Neural progenitor cell (in vitro differentiated cells): ENCODE results near the gene METTL23. TPM values are rescaled to one million over a fixed set of nuclear protein-coding genes. Genes with fewer than 3 reads are reported as not detected.

Experiments used
- DNase-seq: peaks from one replicate; pipeline ENCODE4 v3.0.0-alpha.2; 2016; ENCODE audit warnings: low spot score
- H2AFZ ChIP-seq: fragments of 200-600 bp; sonication (generic); replicated peaks from 2 replicates; pipeline ENCODE4 v1.6.1; 2016; ENCODE audit warnings: antibody characterized with exemption
- H3F3A ChIP-seq: fragments of 200-600 bp; sonication (generic); 2 replicates; pipeline ENCODE4 v1.6.1; 2016; ENCODE audit warnings: antibody characterized with exemption, low read depth
- H3K27ac ChIP-seq: fragments of 200-600 bp; sonication (generic); 2 replicates; pipeline ENCODE4 v1.5.1; 2016; ENCODE audit warnings: mild to moderate bottlenecking
- H3K27me3 ChIP-seq: fragments of 200-600 bp; sonication (generic); 2 replicates; pipeline ENCODE4 v1.6.1; 2016; ENCODE audit warnings: mild to moderate bottlenecking, moderate library complexity
- H3K36me3 ChIP-seq: fragments of 200-600 bp; sonication (generic); 2 replicates; pipeline ENCODE4 v1.5.1; 2016
- H3K4me1 ChIP-seq: fragments of 200-600 bp; sonication (generic); 2 replicates; pipeline ENCODE4 v1.6.1; 2016; ENCODE audit warnings: mixed run types
- H3K4me2 ChIP-seq: fragments of 200-600 bp; sonication (generic); 2 replicates; pipeline ENCODE4 v1.6.1; 2016
- H3K4me3 ChIP-seq: fragments of 200-600 bp; sonication (generic); 2 replicates; pipeline ENCODE4 v1.5.1; 2016
- H3K79me2 ChIP-seq: fragments of 200-600 bp; sonication (generic); 2 replicates; pipeline ENCODE4 v1.6.1; 2016; ENCODE audit warnings: low read depth
- H3K9ac ChIP-seq: fragments of 200-600 bp; sonication (generic); 2 replicates; pipeline ENCODE4 v1.6.1; 2016
- H3K9me3 ChIP-seq: fragments of 200-600 bp; sonication (generic); 2 replicates; pipeline ENCODE4 v1.5.1; 2016; ENCODE audit warnings: low read depth
- H4K20me1 ChIP-seq: fragments of 200-600 bp; sonication (generic); 2 replicates; pipeline ENCODE4 v1.6.1; 2016; ENCODE audit warnings: low read depth
- H3K27ac Mint-ChIP-seq: 3 replicates; pipeline ENCODE4 v1.8.0; 2021; ENCODE audit warnings: mixed read lengths
- H3K27me3 Mint-ChIP-seq: 2 replicates; pipeline ENCODE4 v1.8.0; 2022; ENCODE audit warnings: low read depth, mild to moderate bottlenecking, inconsistent platforms, moderate library complexity, mixed read lengths; ENCODE audit not compliant: insufficient read depth
- H3K36me3 Mint-ChIP-seq: 3 replicates; pipeline ENCODE4 v1.8.0; 2021; ENCODE audit warnings: mixed read lengths
- H3K4me1 Mint-ChIP-seq: 3 replicates; pipeline ENCODE4 v1.8.0; 2021; ENCODE audit warnings: mixed read lengths
- H3K4me3 Mint-ChIP-seq: 3 replicates; pipeline ENCODE4 v1.8.0; 2021; ENCODE audit warnings: mild to moderate bottlenecking, moderate library complexity, mixed read lengths
- H3K9me3 Mint-ChIP-seq: 3 replicates; pipeline ENCODE4 v1.8.0; 2020; ENCODE audit warnings: mixed read lengths
- CTCF ChIP-seq: fragments of 200-600 bp; sonication (generic); IDR thresholded peaks from 2 replicates; pipeline ENCODE4 v1.5.1; 2017; ENCODE audit warnings: antibody characterized with exemption, mild to moderate bottlenecking
- EZH2 ChIP-seq: fragments of 200-600 bp; sonication (generic); IDR thresholded peaks from 2 replicates; pipeline ENCODE4 v1.6.1; 2017; ENCODE audit warnings: antibody characterized with exemption, mild to moderate bottlenecking, moderate library complexity
- EZH2phosphoT487 ChIP-seq: fragments of 200-600 bp; sonication (generic); IDR thresholded peaks from 2 replicates; pipeline ENCODE4 v1.6.1; 2017; ENCODE audit warnings: antibody characterized with exemption
- microRNA counts: library from miRNA; unstranded; fragments of <30 nt; microRNA quantifications from one replicate; lab custom pipeline; 2016
- microRNA-seq: library from miRNA; unstranded; fragments of <30 nt; microRNA quantifications from one replicate; pipeline ENCODE4, GENCODE V29; 2016
- small RNA-seq: library from RNA; depleted of rRNA; stranded (forward); fragments of <200 nt; gene quantifications from one replicate; pipeline ENCODE3, GENCODE V24; 2015
- total RNA-seq: library from RNA; depleted of rRNA; stranded (reverse); fragments of >200 nt; gene quantifications from 2 replicates; pipeline ENCODE4 v1.2.3, GENCODE V29; 2015; ENCODE audit warnings: low replicate concordance

METTL23 gene
- total RNA-seq, 1 donor from 2014 or later: 38.1 TPM

GRCh38 chr17:76775021-76775600 is 48.5 kb downstream of the METTL23 start:
- no peaks in the 10 kb centered on the region for H3K27me3 ChIP-seq
- no peak overlapping the region for H3K4me2 ChIP-seq
- Mint-ChIP-seq H3K27ac (no peak overlapping the region), H3K9me3 (no peaks in the 10 kb centered on the region), H3K36me3 (peaks cover 29% of the 10 kb centered on the region), H3K27me3 (peaks cover 8% of the 10 kb centered on the region), H3K4me3 (no peak overlapping the region), H3K4me1 (peaks cover 6% of the 10 kb centered on the region)
- no peak overlapping the region for H3K27ac ChIP-seq
- H3K9ac ChIP-seq: no peak overlapping the region
- H3K9me3 ChIP-seq: no peaks in the 10 kb centered on the region
- H3K79me2 ChIP-seq: no peaks in the 10 kb centered on the region
- H4K20me1 ChIP-seq: no peaks in the 10 kb centered on the region
- H3K4me3 ChIP-seq: no peak overlapping the region
- no peaks in the 10 kb centered on the region for H3F3A ChIP-seq
- no peak for TF ChIP-seq EZH2phosphoT487
- TF ChIP-seq EZH2: no peak
- no peak for TF ChIP-seq CTCF
- no peak for DNase-seq
- no peak overlapping the region for H2AFZ ChIP-seq
- H3K4me1 ChIP-seq: no peaks in the 10 kb centered on the region
- no peaks in the 10 kb centered on the region for H3K36me3 ChIP-seq

- Mint-ChIP-seq H3K27ac (no peak overlapping the region), H3K9me3 (no peaks in the 10 kb centered on the region), H3K4me3 (no peak overlapping the region), H3K36me3 (peaks cover 11% of the 10 kb centered on the region), H3K4me1 (peaks cover 3% of the 10 kb centered on the region), H3K27me3 (peaks cover 2% of the 10 kb centered on the region)
- Histone ChIP-seq H2AFZ (no peak overlapping the region), H3F3A (no peaks in the 10 kb centered on the region), H3K4me1 (no peaks in the 10 kb centered on the region), H3K4me3 (no peak overlapping the region), H3K79me2 (no peaks in the 10 kb centered on the region), H3K4me2 (no peak overlapping the region), H3K27me3 (no peaks in the 10 kb centered on the region), H3K36me3 (no peaks in the 10 kb centered on the region), H3K9ac (no peak overlapping the region), H3K27ac (no peak overlapping the region), H3K9me3 (no peaks in the 10 kb centered on the region), H4K20me1 (no peaks in the 10 kb centered on the region)
- TF ChIP-seq EZH2phosphoT487: no peak
- no peak for TF ChIP-seq EZH2
- no peak for TF ChIP-seq CTCF
- no peak for DNase-seq
Observed at GRCh38 chr17:76781056-76781982, 54.7 kb downstream of the METTL23 start.

- DNase-seq: no peak
- Histone ChIP-seq H3K9me3 (no peaks in the 10 kb centered on the region), H4K20me1 (no peaks in the 10 kb centered on the region), H2AFZ (no peak overlapping the region), H3K4me1 (no peaks in the 10 kb centered on the region), H3K27ac (no peak overlapping the region), H3K27me3 (no peaks in the 10 kb centered on the region), H3K9ac (no peak overlapping the region), H3K36me3 (no peaks in the 10 kb centered on the region), H3F3A (no peaks in the 10 kb centered on the region), H3K4me2 (no peak overlapping the region), H3K4me3 (no peak overlapping the region), H3K79me2 (no peaks in the 10 kb centered on the region)
- H3K4me1 Mint-ChIP-seq: peaks cover 8% of the 10 kb centered on the region
- TF ChIP-seq EZH2phosphoT487 (no peak), EZH2 (no peak), CTCF (no peak)
- H3K36me3 Mint-ChIP-seq: peaks cover 11% of the 10 kb centered on the region
- H3K27ac Mint-ChIP-seq: no peak overlapping the region
- no peak overlapping the region for H3K4me3 Mint-ChIP-seq
- H3K9me3 Mint-ChIP-seq: no peaks in the 10 kb centered on the region
- peaks cover 3% of the 10 kb centered on the region for H3K27me3 Mint-ChIP-seq
Observed at GRCh38 chr17:76783146-76783545, 56.5 kb downstream of the METTL23 start.

MicroRNAs within 50 kb of the gene (microRNA counts, 767-probe panel; counts per million panel counts)
- microRNA hsa-miR-636 (lab: Ali Mortazavi, UCI): 460 counts per million, percentile 90 among the panel's probes with 10 or more counts

Small RNA genes within 50 kb of the gene (microRNA-seq; reads per million reads assigned to microRNA genes)
- not detected for gene MIR636

Small RNA genes within 50 kb of the gene (small RNA-seq; reads per million reads assigned to genes)
- gene AC005837.3 (not detected), gene RF02271 (not detected), gene RNU6-97P (not detected), gene RNY4P36 (not detected)

Other genes starting within 250 kb of the METTL23 start
- gene RHBDF2, start 225.4 kb upstream of the METTL23 start, total RNA-seq: 0.79 and 5.0 TPM in 2 replicates
- 1.1 TPM in 1 of 2 replicates, not detected in the other for gene CYGB, start 189.1 kb upstream of the METTL23 start, total RNA-seq
- 0.09 TPM in 1 of 2 replicates, not detected in the other for gene PRCD, start 186.8 kb upstream of the METTL23 start, total RNA-seq
- gene ST6GALNAC2, start 141.0 kb upstream of the METTL23 start, total RNA-seq: 0.28 TPM in 1 of 2 replicates, not detected in the other
- not detected in 2 replicates for gene ST6GALNAC1, start 83.1 kb upstream of the METTL23 start, total RNA-seq
- gene MXRA7, start 15.9 kb upstream of the METTL23 start, total RNA-seq: 54.6 and 55.4 TPM in 2 replicates
- gene JMJD6, start 233 bp upstream of the METTL23 start, total RNA-seq: 8.7 and 11.6 TPM in 2 replicates
- 329 and 333 TPM in 2 replicates for gene SRSF2, start 10.5 kb downstream of the METTL23 start, total RNA-seq
- gene MFSD11, start 11.3 kb downstream of the METTL23 start, total RNA-seq: 22.5 and 25.7 TPM in 2 replicates
- gene MGAT5B, start 141.6 kb downstream of the METTL23 start, total RNA-seq: 1.8 and 6.0 TPM in 2 replicates